Parathyroid adenoma (tissue), 2 donors: ENCODE data around the gene TCP11.

Experiments
- H2AFZ ChIP-seq: fragments of 300-600 bp; sonication (generic); one replicate; pipeline ENCODE4 v1.7.0; 2017; ENCODE audit warnings: antibody characterized with exemption, mild to moderate bottlenecking
- H3K27ac ChIP-seq: fragments of 300-600 bp; sonication (generic); one replicate; pipeline ENCODE4 v1.7.0; 2017
- H3K27me3 ChIP-seq: fragments of 300-600 bp; sonication (generic); one replicate; pipeline ENCODE4 v1.7.0; 2017; ENCODE audit warnings: low read length; ENCODE audit not compliant: control insufficient read depth, insufficient read depth
- H3K36me3 ChIP-seq: fragments of 300-600 bp; sonication (generic); one replicate; pipeline ENCODE4 v1.7.0; 2017; ENCODE audit warnings: low read length; ENCODE audit not compliant: control insufficient read depth, insufficient read depth
- H3K4me1 ChIP-seq: fragments of 300-600 bp; sonication (generic); one replicate; pipeline ENCODE4 v1.7.0; 2017; ENCODE audit warnings: control low read depth
- H3K4me2 ChIP-seq: fragments of 300-600 bp; sonication (generic); one replicate; pipeline ENCODE4 v1.7.0; 2017; ENCODE audit warnings: low read length
- H3K4me3 ChIP-seq: fragments of 300-600 bp; sonication (generic); one replicate; pipeline ENCODE4 v1.7.0; 2017; ENCODE audit warnings: low read depth, low read length
- H3K79me2 ChIP-seq: fragments of 300-600 bp; sonication (generic); one replicate; pipeline ENCODE4 v1.7.0; 2017; ENCODE audit warnings: control low read depth
- H3K9ac ChIP-seq: fragments of 300-600 bp; sonication (generic); one replicate; pipeline ENCODE4 v1.7.0; 2017; ENCODE audit warnings: mild to moderate bottlenecking
- H3K9me3 ChIP-seq: fragments of 300-600 bp; sonication (generic); one replicate; pipeline ENCODE4 v1.7.0; 2017; ENCODE audit warnings: low read length; ENCODE audit not compliant: control insufficient read depth
- CTCF ChIP-seq: fragments of 300-600 bp; sonication (generic); IDR thresholded peaks from one replicate; pipeline ENCODE4 v1.7.0; 2017; ENCODE audit warnings: antibody characterized with exemption, mild to moderate bottlenecking
- donor health status: primary hyperparathyroidism.

Gene TCP11

GRCh38 chr6:35158520-35158919 lies 17.4 kb upstream of the TCP11 start:
- no peak for TF ChIP-seq CTCF
- Histone ChIP-seq H3K79me2 (no peaks in the 10 kb centered on the region), H3K36me3 (no peaks in the 10 kb centered on the region), H3K4me3 (no peak overlapping the region), H3K9ac (no peak overlapping the region), H3K4me1 (no peaks in the 10 kb centered on the region), H3K27me3 (no peaks in the 10 kb centered on the region), H3K27ac (no peak overlapping the region), H3K9me3 (no peaks in the 10 kb centered on the region), H3K4me2 (no peak overlapping the region), H2AFZ (no peak overlapping the region)

- TF ChIP-seq CTCF, result no peak
- no peaks in the 10 kb centered on the region for H3K4me1 ChIP-seq
- H3K4me2 ChIP-seq, result no peak overlapping the region
- no peak overlapping the region for H2AFZ ChIP-seq
- no peaks in the 10 kb centered on the region for H3K9me3 ChIP-seq
- H3K79me2 ChIP-seq, result no peaks in the 10 kb centered on the region
- H3K27ac ChIP-seq, result no peak overlapping the region
- H3K4me3 ChIP-seq, result no peak overlapping the region
- no peaks in the 10 kb centered on the region for H3K27me3 ChIP-seq
- H3K9ac ChIP-seq, result no peak overlapping the region
- H3K36me3 ChIP-seq, result no peaks in the 10 kb centered on the region
Observed at GRCh38 chr6:35154947-35155346, 13.8 kb upstream of the TCP11 start.

GRCh38 chr6:35154262-35154661 lies 13.1 kb upstream of the TCP11 start:
- Histone ChIP-seq H3K9ac (no peak overlapping the region), H3K27me3 (no peaks in the 10 kb centered on the region), H3K9me3 (no peaks in the 10 kb centered on the region), H3K79me2 (no peaks in the 10 kb centered on the region), H3K27ac (no peak overlapping the region), H3K36me3 (no peaks in the 10 kb centered on the region), H3K4me3 (no peak overlapping the region), H2AFZ (no peak overlapping the region), H3K4me2 (no peak overlapping the region), H3K4me1 (no peaks in the 10 kb centered on the region)
- no peak for TF ChIP-seq CTCF

GRCh38 chr6:35152067-35152707 lies 11.0 kb upstream of the TCP11 start:
- Histone ChIP-seq H3K79me2 (no peaks in the 10 kb centered on the region), H3K9me3 (no peaks in the 10 kb centered on the region), H3K27ac (no peak overlapping the region), H2AFZ (no peak overlapping the region), H3K9ac (no peak overlapping the region), H3K4me2 (no peak overlapping the region), H3K4me3 (no peak overlapping the region), H3K4me1 (no peaks in the 10 kb centered on the region), H3K27me3 (no peaks in the 10 kb centered on the region), H3K36me3 (no peaks in the 10 kb centered on the region)
- no peak for TF ChIP-seq CTCF

GRCh38 chr6:35151466-35151865 lies 10.3 kb upstream of the TCP11 start:
- Histone ChIP-seq H3K79me2 (no peaks in the 10 kb centered on the region), H3K27me3 (no peaks in the 10 kb centered on the region), H3K4me2 (no peak overlapping the region), H3K36me3 (no peaks in the 10 kb centered on the region), H3K4me1 (no peaks in the 10 kb centered on the region), H3K9me3 (no peaks in the 10 kb centered on the region), H3K4me3 (no peak overlapping the region), H3K27ac (no peak overlapping the region), H3K9ac (no peak overlapping the region), H2AFZ (no peak overlapping the region)
- no peak for TF ChIP-seq CTCF
